GM12891 (cell line): ENCODE results near the gene SCO2.
A peak's percentile ranks its signal among the peaks of the same experiment; 100 is the strongest.

Source experiments
- DNase-seq: peaks from one replicate; pipeline ENCODE4 v3.0.0; 2011; ENCODE audit warnings: low spot score; ENCODE audit not compliant: insufficient read length
- FAIRE-seq: peaks from 2 replicates; lab custom pipeline; 2011; peaks lifted over from hg19 to GRCh38; lab: Jason Lieb, UNC
- PAX5 ChIP-seq: IDR thresholded peaks from 2 replicates; pipeline ENCODE4 v1.6.1; 2011; ENCODE audit warnings: low read length, moderate library complexity, mild to moderate bottlenecking; ENCODE audit not compliant: insufficient read depth, severe bottlenecking
- POLR2A ChIP-seq: IDR thresholded peaks from 2 replicates; pipeline ENCODE4 v1.6.1; 2011; ENCODE audit warnings: low read depth, low read length, control low read depth
- POLR2AphosphoS5 ChIP-seq: IDR thresholded peaks from 2 replicates; pipeline ENCODE4 v1.6.1; 2011; ENCODE audit warnings: low read depth, low read length, control low read depth
- POU2F2 ChIP-seq: IDR thresholded peaks from 2 replicates; pipeline ENCODE4 v1.6.1; 2011; ENCODE audit warnings: low read depth, mild to moderate bottlenecking, control low read depth, low read length, moderate library complexity
- SPI1 ChIP-seq: IDR thresholded peaks from 2 replicates; pipeline ENCODE4 v1.6.1; 2011; ENCODE audit warnings: low read depth, low read length, control low read depth
- TAF1 ChIP-seq: IDR thresholded peaks from 2 replicates; pipeline ENCODE4 v1.6.1; 2011; ENCODE audit warnings: low read depth, low read length, control low read depth

The SCO2 gene

DNA sequence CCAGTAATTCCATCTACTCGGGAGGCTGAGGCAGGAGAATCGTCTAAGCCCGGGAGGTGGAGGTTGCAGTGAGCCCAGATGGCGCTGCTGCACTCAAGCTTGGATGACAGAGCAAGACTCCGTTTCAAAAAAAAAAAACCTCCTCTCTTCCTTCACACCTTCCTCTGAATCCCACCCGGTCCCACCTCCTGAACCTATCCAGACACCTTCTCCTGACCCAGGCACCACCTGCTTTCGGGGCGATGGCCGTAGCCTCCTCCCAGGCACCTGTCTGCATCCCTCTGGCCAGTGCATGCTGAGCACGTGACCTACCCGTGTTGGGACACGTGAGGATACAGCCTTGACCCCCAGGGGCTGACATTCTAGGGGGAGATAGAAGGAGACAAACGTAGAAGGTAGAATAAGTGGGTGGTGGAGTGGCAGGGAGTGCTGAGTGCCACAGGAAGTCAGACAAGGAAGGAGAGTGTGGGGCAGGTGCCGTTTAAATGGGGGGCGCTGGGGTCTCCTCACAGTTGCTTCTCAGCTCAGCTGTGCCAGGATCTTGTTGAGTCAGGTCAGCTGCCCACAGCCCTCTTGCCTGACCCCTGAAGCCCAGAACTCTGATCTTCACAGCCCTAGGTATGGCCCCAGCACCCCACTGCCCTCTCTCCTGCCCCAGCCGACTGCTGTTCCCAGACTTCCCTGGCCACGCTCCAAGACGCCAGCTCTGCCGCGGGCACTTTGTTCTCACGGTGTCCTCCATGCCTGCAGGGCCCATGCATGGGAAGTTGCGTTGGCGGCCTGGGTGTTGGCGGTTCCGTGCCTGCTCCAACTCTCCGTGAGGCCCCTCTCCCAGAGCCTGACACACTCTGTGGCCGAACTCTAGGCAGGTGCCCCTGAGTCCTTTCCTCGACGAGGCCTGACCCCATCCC is 39.9 kb downstream of the SCO2 start:
- FAIRE-seq (no peak), DNase-seq (no peak)
- TF ChIP-seq POLR2A (no peak), PAX5 (no peak), TAF1 (no peak), POLR2AphosphoS5 (no peak), SPI1 (no peak), POU2F2 (no peak)

DNA sequence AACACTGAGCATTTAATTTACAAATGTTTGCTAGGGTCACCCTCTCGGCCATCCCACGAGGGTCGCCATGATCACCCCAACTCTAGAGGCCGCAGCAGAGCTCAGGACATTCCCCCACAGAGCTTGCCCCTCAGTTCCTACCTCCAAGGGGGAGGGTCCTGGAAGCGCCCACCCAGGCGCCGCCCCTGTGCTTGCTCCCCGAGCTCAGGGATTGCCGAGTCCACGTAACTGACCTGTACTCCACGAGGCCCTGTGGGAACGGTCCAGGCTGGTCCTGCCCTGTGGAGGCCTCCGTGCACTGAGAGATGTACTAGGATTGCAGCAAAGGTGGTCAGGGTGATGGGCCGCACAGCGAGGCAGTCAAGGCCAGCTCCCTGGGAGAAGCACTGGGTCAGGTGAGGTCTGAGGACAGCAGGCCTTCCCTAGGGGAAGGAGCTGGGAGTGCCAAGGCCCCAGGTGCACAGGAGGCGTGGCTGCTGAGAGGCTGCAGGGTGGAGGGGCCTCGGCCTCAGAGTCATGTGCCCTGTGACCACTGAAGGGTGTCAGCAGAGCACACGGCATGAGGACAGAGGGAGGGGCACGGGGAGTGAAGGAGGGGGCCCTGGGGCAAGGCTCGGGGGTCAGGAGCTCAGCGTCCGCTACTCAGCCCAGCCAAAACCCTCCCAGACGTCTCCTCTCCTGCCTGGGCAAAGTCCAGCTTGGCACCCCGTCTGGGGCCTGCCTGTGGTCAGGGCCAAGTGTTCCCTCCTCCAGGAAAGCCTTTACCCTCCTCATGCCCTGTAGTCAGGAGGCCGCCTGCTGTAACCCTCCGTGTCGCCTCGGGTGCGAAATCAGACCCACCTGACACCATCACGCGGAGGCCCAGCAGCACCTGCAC is 41.2 kb downstream of the SCO2 start:
- no peak for TF ChIP-seq TAF1
- TF ChIP-seq POLR2A, result no peak
- no peak for TF ChIP-seq POU2F2
- TF ChIP-seq SPI1, result no peak
- DNase-seq, result no peak
- no peak for FAIRE-seq

DNA sequence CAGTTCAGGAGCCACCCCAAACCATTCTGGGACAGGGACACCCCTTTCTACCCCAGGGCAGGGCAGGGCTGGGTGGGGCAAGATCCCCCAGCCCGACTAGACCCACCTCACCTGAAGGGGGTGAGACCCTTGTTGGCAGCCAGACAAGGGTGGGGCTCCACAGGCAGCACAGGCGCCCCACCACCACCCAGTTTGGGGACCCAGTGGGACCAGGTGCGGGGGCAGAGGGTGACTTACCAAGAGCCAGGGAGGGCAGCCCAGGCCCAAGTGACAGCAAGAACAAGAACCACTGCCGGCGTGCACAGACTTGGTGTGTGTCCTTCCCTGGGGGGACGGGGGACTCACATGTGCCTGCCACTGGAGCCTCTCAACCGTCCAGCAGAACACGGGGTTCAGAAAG is 41.8 kb downstream of the SCO2 start:
- TF ChIP-seq PAX5 (no peak), SPI1 (no peak), POLR2AphosphoS5 (no peak), POLR2A (no peak), TAF1 (no peak), POU2F2 (no peak)
- FAIRE-seq, result no peak
- DNase-seq, result no peak

DNA sequence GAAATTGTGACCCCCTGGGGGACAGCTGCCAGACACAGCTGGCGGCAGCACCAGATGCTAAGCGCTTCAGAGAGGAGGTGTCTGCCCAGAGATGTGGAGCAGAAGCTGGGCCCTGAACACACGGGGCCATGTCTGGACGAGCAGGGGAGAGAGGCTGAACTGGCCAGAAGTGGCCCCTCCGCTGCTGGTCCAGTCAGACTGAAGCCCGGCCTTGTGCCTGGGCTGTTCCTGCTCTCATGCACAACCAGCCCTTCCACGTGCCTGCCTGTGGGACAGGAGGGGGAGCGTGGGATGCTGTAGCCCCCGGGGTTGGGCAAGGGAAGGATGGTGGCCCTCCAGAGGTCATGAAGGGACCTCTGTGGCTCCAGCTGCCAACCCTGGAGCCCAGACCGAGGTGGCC is 42.3 kb downstream of the SCO2 start:
- DNase-seq, result no peak
- TF ChIP-seq TAF1, result no peak
- no peak for TF ChIP-seq SPI1
- FAIRE-seq, result no peak

- peak; percentile 28 for FAIRE-seq
- no peak for DNase-seq
- TF ChIP-seq POLR2A (no peak), SPI1 (no peak), PAX5 (no peak), POU2F2 (no peak), POLR2AphosphoS5 (no peak), TAF1 (no peak)
Measured at GRCh38 chr22:50482107-50483074, 43.0 kb downstream of the SCO2 start.

GRCh38 chr22:50481440-50482106 is 43.8 kb downstream of the SCO2 start, which contains the start of gene ADM2:
TSS of gene ADM2 (plus strand) at chr22:50481543. CDS start at chr22:50481848, 305 bp downstream.
- DNase-seq, result no peak
- no peak for TF ChIP-seq POU2F2
- no peak for TF ChIP-seq SPI1
- no peak for TF ChIP-seq TAF1
- no peak for TF ChIP-seq PAX5
- no peak for TF ChIP-seq POLR2AphosphoS5
- no peak for TF ChIP-seq POLR2A
- FAIRE-seq, result peak; percentile 52

- no peak for TF ChIP-seq POLR2A
- no peak for TF ChIP-seq POU2F2
- TF ChIP-seq POLR2AphosphoS5, result no peak
- no peak for TF ChIP-seq TAF1
- no peak for FAIRE-seq
Measured at GRCh38 chr22:50481045-50481439, 44.4 kb downstream of the SCO2 start.

DNA sequence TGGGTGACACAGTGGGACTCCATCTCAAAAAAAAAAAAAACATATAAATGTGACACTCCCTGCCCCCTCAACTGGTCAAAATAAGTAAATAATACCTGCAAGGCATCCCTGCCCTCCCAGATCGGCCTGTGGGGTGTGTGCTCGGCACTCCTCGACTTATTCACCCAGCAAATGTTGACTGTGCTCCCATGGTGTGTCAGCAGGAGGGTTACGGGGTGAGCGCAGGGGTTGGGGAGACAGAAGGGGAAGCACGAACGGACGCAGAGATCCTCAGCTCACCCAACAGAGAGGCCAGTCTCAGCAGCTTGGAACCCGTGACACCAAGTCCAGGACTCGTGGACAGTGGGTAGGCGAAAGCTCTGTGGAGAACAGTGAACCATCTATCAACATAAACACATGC is 45.7 kb downstream of the SCO2 start:
- DNase-seq (no peak), FAIRE-seq (no peak)
- TF ChIP-seq POLR2AphosphoS5 (no peak), POU2F2 (no peak), POLR2A (no peak), TAF1 (no peak), PAX5 (no peak), SPI1 (no peak)

More at GRCh38 chr22:50481045-50481439, 44.4 kb downstream of the SCO2 start:
- DNase-seq, result no peak

GRCh38 chr22:50477923-50478322 is 47.5 kb downstream of the SCO2 start:
- no peak for FAIRE-seq
- TF ChIP-seq PAX5 (no peak), SPI1 (no peak), TAF1 (no peak), POLR2AphosphoS5 (no peak), POU2F2 (no peak), POLR2A (no peak)
- DNase-seq, result no peak
